Measurements from ENCODE around the gene AP4S1. TPM values are rescaled to one million over a fixed set of nuclear protein-coding genes. Genes with fewer than 3 reads are reported as not detected.

The AP4S1 gene
- total RNA-seq, 1 donor from 2014 or later = 24.4 TPM

- no peak overlapping the region for H3K27ac Mint-ChIP-seq
- TF ChIP-seq EZH2phosphoT487 (IDR thresholded peaks at IDR 0.05) (no peak), EZH2 (IDR thresholded peaks at IDR 0.05) (no peak), CTCF (IDR thresholded peaks at IDR 0.05) (no peak)
These were observed 93.4 kb downstream of the AP4S1 start for GRCh38 chr14:31118892-31119291.

GRCh38 chr14:31122098-31122611 is 96.7 kb downstream of the AP4S1 start:
- DNase-seq (ENCODE audit: low spot score) = no peak
- Histone ChIP-seq H3K36me3 (peaks cover 12% of the 10 kb centered on the region), H3K27me3 (no peaks in the 10 kb centered on the region), H3K4me3 (no peak overlapping the region), H3K27ac (no peak overlapping the region), H3K4me2 (no peak overlapping the region), H3K79me2 (ENCODE audit: low read depth) (no peaks in the 10 kb centered on the region), H3K4me1 (no peaks in the 10 kb centered on the region), H3K9me3 (ENCODE audit: low read depth) (no peaks in the 10 kb centered on the region), H2AFZ (replicated peaks) (no peak overlapping the region), H4K20me1 (ENCODE audit: low read depth) (no peaks in the 10 kb centered on the region), H3K9ac (no peak overlapping the region), H3F3A (ENCODE audit: low read depth) (no peaks in the 10 kb centered on the region)
- Mint-ChIP-seq H3K36me3 (peaks cover 25% of the 10 kb centered on the region), H3K4me3 (no peak overlapping the region), H3K27ac (no peak overlapping the region), H3K9me3 (no peaks in the 10 kb centered on the region), H3K4me1 (no peaks in the 10 kb centered on the region), H3K27me3 (ENCODE audit: insufficient read depth, low read depth) (no peaks in the 10 kb centered on the region)
- TF ChIP-seq EZH2 (IDR thresholded peaks at IDR 0.05) (no peak), CTCF (IDR thresholded peaks at IDR 0.05) (no peak), EZH2phosphoT487 (IDR thresholded peaks at IDR 0.05) (no peak)

More at GRCh38 chr14:31118892-31119291, 93.4 kb downstream of the AP4S1 start:
- no peaks in the 10 kb centered on the region for H3K9me3 Mint-ChIP-seq
- H3K4me1 Mint-ChIP-seq = no peaks in the 10 kb centered on the region
- H3K27me3 Mint-ChIP-seq (ENCODE audit: insufficient read depth, low read depth) = no peaks in the 10 kb centered on the region
- no peaks in the 10 kb centered on the region for H3K9me3 ChIP-seq (ENCODE audit: low read depth)
- no peak overlapping the region for H3K27ac ChIP-seq
- no peaks in the 10 kb centered on the region for H3K27me3 ChIP-seq
- no peaks in the 10 kb centered on the region for H3F3A ChIP-seq (ENCODE audit: low read depth)
- no peak overlapping the region for H3K4me2 ChIP-seq
- no peak for DNase-seq (ENCODE audit: low spot score)
- no peak overlapping the region for H3K4me3 ChIP-seq
- no peaks in the 10 kb centered on the region for H3K4me1 ChIP-seq
- H3K79me2 ChIP-seq (ENCODE audit: low read depth) = no peaks in the 10 kb centered on the region
- H3K4me3 Mint-ChIP-seq = no peak overlapping the region
- no peak overlapping the region for H2AFZ ChIP-seq (replicated peaks)
- no peak overlapping the region for H3K9ac ChIP-seq
- H4K20me1 ChIP-seq (ENCODE audit: low read depth) = no peaks in the 10 kb centered on the region
- H3K36me3 ChIP-seq = peaks cover 21% of the 10 kb centered on the region
- peaks cover 34% of the 10 kb centered on the region for H3K36me3 Mint-ChIP-seq

- DNase-seq (ENCODE audit: low spot score) = no peak
- peaks cover 27% of the 10 kb centered on the region for H3K36me3 Mint-ChIP-seq
- H3K27ac ChIP-seq = no peak overlapping the region
- H3K4me1 Mint-ChIP-seq = no peaks in the 10 kb centered on the region
- no peaks in the 10 kb centered on the region for H3K4me1 ChIP-seq
- no peak overlapping the region for H3K4me3 ChIP-seq
- H3K27me3 Mint-ChIP-seq (ENCODE audit: insufficient read depth, low read depth) = no peaks in the 10 kb centered on the region
- no peaks in the 10 kb centered on the region for H4K20me1 ChIP-seq (ENCODE audit: low read depth)
- no peaks in the 10 kb centered on the region for H3K9me3 ChIP-seq (ENCODE audit: low read depth)
- no peak overlapping the region for H2AFZ ChIP-seq (replicated peaks)
- H3K9ac ChIP-seq = no peak overlapping the region
- no peak overlapping the region for H3K27ac Mint-ChIP-seq
- H3K27me3 ChIP-seq = no peaks in the 10 kb centered on the region
- H3K9me3 Mint-ChIP-seq = no peaks in the 10 kb centered on the region
- peaks cover 12% of the 10 kb centered on the region for H3K36me3 ChIP-seq
- H3K4me2 ChIP-seq = no peak overlapping the region
- H3K4me3 Mint-ChIP-seq = no peak overlapping the region
- no peaks in the 10 kb centered on the region for H3K79me2 ChIP-seq (ENCODE audit: low read depth)
- TF ChIP-seq EZH2phosphoT487 (IDR thresholded peaks at IDR 0.05) (no peak), CTCF (IDR thresholded peaks at IDR 0.05) (no peak), EZH2 (IDR thresholded peaks at IDR 0.05) (no peak)
- H3F3A ChIP-seq (ENCODE audit: low read depth) = no peaks in the 10 kb centered on the region
These were observed 97.5 kb downstream of the AP4S1 start for GRCh38 chr14:31122921-31123320.
